GM12892 (cell line): Measurements from ENCODE around the gene KLF2.

Experiments
- POLR2A ChIP-seq: IDR thresholded peaks from 2 replicates; pipeline ENCODE4 v1.6.1; 2011; ENCODE audit warnings: low read depth, low read length, control low read depth
- POLR2AphosphoS5 ChIP-seq: IDR thresholded peaks from 2 replicates; pipeline ENCODE4 v1.6.1; 2011; ENCODE audit warnings: low read depth, low read length, control low read depth
- TAF1 ChIP-seq: IDR thresholded peaks from 2 replicates; pipeline ENCODE4 v1.6.1; 2011; ENCODE audit warnings: low read depth, mild to moderate bottlenecking, control low read depth, low read length, borderline replicate concordance

DNA sequence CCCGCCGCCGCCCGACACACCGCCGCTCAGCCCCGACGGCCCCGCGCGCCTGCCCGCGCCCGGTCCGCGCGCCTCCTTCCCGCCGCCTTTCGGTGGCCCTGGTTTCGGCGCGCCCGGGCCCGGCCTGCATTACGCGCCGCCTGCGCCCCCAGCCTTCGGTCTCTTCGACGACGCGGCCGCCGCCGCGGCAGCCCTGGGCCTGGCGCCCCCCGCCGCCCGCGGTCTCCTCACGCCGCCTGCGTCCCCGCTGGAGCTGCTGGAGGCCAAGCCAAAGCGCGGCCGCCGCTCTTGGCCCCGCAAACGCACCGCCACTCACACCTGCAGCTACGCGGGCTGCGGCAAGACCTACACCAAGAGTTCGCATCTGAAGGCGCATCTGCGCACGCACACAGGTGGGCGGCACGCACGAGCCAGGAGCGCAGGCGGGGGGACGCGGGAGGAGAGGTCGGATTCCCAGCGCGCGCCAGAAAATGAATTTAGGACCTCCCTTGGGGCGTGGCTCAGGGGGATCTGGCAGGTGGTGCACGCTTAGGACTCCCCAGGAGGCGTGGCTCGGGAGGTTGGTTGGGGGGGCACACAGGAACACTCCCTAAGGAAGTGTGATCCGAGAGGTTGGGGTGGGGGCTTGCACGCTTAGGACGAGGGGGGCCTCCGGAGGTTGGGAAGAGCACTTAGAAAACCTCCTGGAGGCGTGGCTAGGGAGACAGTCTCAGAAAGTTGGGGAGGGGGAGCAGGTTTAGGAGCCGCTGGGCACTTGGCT, 1.2 kb downstream of the KLF2 start:
- TF ChIP-seq TAF1 (no peak), POLR2A (no peak), POLR2AphosphoS5 (no peak)
